ENCODE measurements around the gene ZNF780B. TPM values are rescaled to one million over a fixed set of nuclear protein-coding genes. Genes with fewer than 3 reads are reported as not detected.

The ZNF780B gene
- total and polyA plus RNA-seq, 4 experiments from 2014 or later, result 4.6 to 66.2 (median 36.3) TPM

DNA sequence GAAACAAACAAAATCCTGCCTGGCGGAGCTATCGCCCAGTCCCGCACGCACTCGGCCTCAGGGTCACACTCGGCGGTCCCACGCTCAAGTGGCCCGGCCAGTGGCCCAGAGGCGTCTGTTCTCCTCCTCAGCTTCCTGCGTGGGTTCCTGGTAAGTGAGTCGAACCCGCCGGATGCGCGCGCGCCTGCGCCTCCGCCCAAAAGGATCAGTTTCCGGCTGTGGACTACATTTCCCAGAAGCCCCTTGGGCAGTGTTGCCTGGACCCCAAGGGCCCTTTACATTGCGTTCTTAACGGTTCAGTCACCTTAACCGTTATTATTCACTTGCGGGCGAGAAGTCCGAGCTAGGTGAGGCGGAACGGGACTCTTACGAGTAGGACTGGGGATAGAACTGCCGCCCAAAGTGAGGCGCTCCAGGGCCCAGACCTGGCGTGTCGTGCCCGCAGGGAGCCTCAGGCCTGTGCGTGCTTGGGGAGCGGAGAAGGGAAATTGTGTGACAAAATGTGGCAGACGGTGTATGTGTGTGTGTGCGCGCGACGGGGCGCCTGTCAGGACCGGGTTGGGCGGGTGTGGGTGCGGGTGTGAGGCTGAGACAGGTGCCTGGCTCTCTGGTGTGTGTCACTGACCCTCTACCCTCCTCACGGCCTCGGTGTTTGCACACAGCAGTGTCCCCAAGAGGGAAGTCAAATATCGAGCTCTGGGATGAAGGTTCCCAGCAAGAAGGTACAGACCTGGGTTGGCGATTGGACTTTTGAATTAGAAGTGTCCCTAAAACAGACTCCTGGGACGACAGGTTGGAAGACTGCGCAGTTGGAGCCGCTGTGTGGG, 59.0 kb downstream of the ZNF780B start, which contains the start of gene ZNF546:
TSS of gene ZNF546 (plus strand) at position 250 of the 827 bp plus-strand sequence. CDS start 1,267 bp downstream, outside the sequence.
- peaks cover 26 to 53% (median 36%) of the 10 kb centered on the region in 4 donors for H3K4me1 Mint-ChIP-seq
- ChIA-PET POLR2A (ENCODE audit: partially characterized antibody) (interaction anchor here (0.9 to 3.4 kb wide), 16 partner anchors 9 to 606 kb away, joined by 3 to 46 read pairs (median 4); partner anchors contain the start of genes DYRK1B, FBL, PSMC4 and RPS16), CTCF (ENCODE audit: partially characterized antibody) (interaction anchor here (3.2 kb wide), 1 partner anchor 26 kb away, joined by 30 read pairs; the partner anchor contains the start of gene PSMC4)
- DNase-seq, result peak; percentile 87 to 93 (median 90)
- H3K4me3 Mint-ChIP-seq, result peak within 1 kb of the TSS; percentile 93 to 100 (median 99)
- peak within 1 kb of the TSS; percentile 82 for H3K27ac ChIP-seq (ENCODE audit: low read depth, low read length)
- no peaks in the 10 kb centered on the region for H3K27me3 Mint-ChIP-seq
- H3K4me1 ChIP-seq (ENCODE audit: insufficient read depth, low read length), result peaks cover 19% of the 10 kb centered on the region
- H3K27ac Mint-ChIP-seq, result peak within 1 kb of the TSS; percentile 79 to 98 (median 96)
- peak within 1 kb of the TSS; percentile 98 to 99 for H3K4me3 ChIP-seq (ENCODE audit: low read length in 2 of 2)
- intact Hi-C loops (cut with micrococcal nuclease), result loop anchor here (1.0 to 2.0 kb wide), 3 partner anchors 26 to 93 kb away; partner anchors contain the start of genes PSMC4 and ZNF780A
- H3K27me3 ChIP-seq (ENCODE audit: insufficient read depth, low read length), result no peaks in the 10 kb centered on the region
- no peaks in the 10 kb centered on the region for H3K36me3 ChIP-seq (ENCODE audit: insufficient read depth, low read length)
- H3K36me3 Mint-ChIP-seq, result peaks cover 6 to 14% of the 10 kb centered on the region in 2 donors
- H3K9me3 Mint-ChIP-seq, result peaks cover 0 to 11% (median 0%) of the 10 kb centered on the region in 8 donors
- H3K9me3 ChIP-seq (ENCODE audit: control insufficient read depth in 1 of 2, low read length in 2 of 2), result peaks cover 0 to 4% of the 10 kb centered on the region in 2 donors

DNA sequence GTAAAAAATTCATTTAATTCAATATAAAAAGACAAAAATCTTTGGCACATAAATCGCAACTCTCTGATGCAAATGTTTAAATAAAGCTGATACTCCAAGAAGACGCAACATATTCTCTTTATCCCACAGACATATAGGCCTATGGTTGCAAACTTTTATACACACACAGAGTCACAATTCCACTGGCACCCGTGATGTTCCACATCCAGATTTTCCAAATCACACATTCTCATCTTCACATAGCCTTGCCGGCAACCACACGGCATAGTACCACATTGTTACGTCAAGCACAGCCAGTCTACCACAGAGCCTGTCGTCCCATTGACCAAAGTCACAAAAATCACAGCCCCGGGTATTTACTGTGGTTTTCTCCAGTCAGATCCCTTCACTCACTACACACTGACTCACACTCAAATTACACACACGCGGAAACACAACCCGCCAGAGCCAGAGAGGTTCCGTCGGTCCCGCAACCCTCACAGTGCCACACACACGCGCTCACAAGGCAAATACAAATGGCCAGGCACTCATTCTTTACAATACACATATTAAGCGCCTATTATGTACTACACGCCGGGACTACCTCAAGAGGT, 59.7 kb downstream of the ZNF780B start:
- H3K27me3 ChIP-seq (ENCODE audit: insufficient read depth, low read length), result no peaks in the 10 kb centered on the region
- peak in 1 of 5 donors; percentile 83 for DNase-seq
- H3K27ac ChIP-seq (ENCODE audit: low read depth, low read length), result peak overlapping the region; percentile 82
- H3K36me3 ChIP-seq (ENCODE audit: insufficient read depth, low read length), result no peaks in the 10 kb centered on the region
- intact Hi-C loops (cut with micrococcal nuclease), result loop anchor here (1.0 to 2.0 kb wide), 3 partner anchors 25 to 94 kb away; partner anchors contain the start of genes PSMC4 and ZNF780A
- H3K4me1 ChIP-seq (ENCODE audit: insufficient read depth, low read length), result peaks cover 19% of the 10 kb centered on the region
- Mint-ChIP-seq H3K27me3 (no peaks in the 10 kb centered on the region), H3K36me3 (peaks cover 6 to 14% of the 10 kb centered on the region in 2 donors), H3K4me1 (peaks cover 28 to 59% (median 38%) of the 10 kb centered on the region in 4 donors), H3K4me3 (peak overlapping the region; percentile 93 to 100 (median 99)), H3K9me3 (peaks cover 0 to 11% (median 0%) of the 10 kb centered on the region in 8 donors), H3K27ac (peak overlapping the region; percentile 79 to 98 (median 96))
- ChIA-PET CTCF (ENCODE audit: partially characterized antibody) (interaction anchor here (3.2 kb wide), 1 partner anchor 26 kb away, joined by 30 read pairs; the partner anchor contains the start of gene PSMC4), POLR2A (ENCODE audit: partially characterized antibody) (interaction anchor here (0.9 to 3.4 kb wide), 14 partner anchors 9 to 607 kb away, joined by 3 to 46 read pairs (median 4); partner anchors contain the start of genes DYRK1B, FBL, PSMC4 and ZNF780A)
- peaks cover 0 to 4% of the 10 kb centered on the region in 2 donors for H3K9me3 ChIP-seq (ENCODE audit: control insufficient read depth in 1 of 2, low read length in 2 of 2)
- H3K4me3 ChIP-seq (ENCODE audit: low read length in 2 of 2), result peak overlapping the region; percentile 98 to 99

DNA sequence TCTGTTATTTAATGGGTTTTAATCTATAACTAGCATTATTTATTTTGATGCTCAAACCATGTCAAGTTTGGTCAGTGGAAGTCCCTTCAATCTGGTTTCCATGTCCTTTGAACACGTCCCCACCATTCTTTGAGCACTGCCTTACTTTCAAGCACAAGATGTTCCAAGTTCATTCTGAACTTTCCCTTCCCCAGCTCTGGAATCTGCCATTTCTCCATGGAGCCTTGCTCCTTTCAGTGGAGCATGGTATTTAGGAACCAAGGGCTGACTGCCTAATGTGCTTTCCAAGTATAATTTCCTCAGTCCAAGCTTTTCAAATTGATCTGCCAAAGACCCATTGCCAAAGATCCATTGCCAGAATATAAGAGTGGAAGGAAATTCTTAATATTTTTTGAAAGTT, 60.2 kb downstream of the ZNF780B start:
- Mint-ChIP-seq H3K4me3 (peak overlapping the region; percentile 57 to 100 (median 86)), H3K36me3 (peaks cover 6 to 17% of the 10 kb centered on the region in 2 donors), H3K9me3 (peaks cover 0 to 11% (median 0%) of the 10 kb centered on the region in 8 donors), H3K4me1 (peaks cover 31 to 64% (median 42%) of the 10 kb centered on the region in 4 donors), H3K27ac (peak overlapping the region in 4 of 7 donors; percentile 32 to 98 (median 74)), H3K27me3 (no peaks in the 10 kb centered on the region)
- Histone ChIP-seq H3K9me3 (ENCODE audit: control insufficient read depth in 1 of 2, low read length in 2 of 2) (peaks cover 0 to 4% of the 10 kb centered on the region in 2 donors), H3K4me3 (ENCODE audit: low read length in 2 of 2) (no peak overlapping the region), H3K27ac (ENCODE audit: low read depth, low read length) (no peak overlapping the region), H3K27me3 (ENCODE audit: insufficient read depth, low read length) (no peaks in the 10 kb centered on the region), H3K4me1 (ENCODE audit: insufficient read depth, low read length) (peaks cover 19% of the 10 kb centered on the region), H3K36me3 (ENCODE audit: insufficient read depth, low read length) (no peaks in the 10 kb centered on the region)
- ChIA-PET CTCF (ENCODE audit: partially characterized antibody) (interaction anchor here (3.2 kb wide), 1 partner anchor 25 kb away, joined by 30 read pairs; the partner anchor contains the start of gene PSMC4), POLR2A (ENCODE audit: partially characterized antibody) (interaction anchor here (1.1 to 3.4 kb wide), 6 partner anchors 11 to 162 kb away, joined by 3 to 46 read pairs (median 12); partner anchors contain the start of genes DYRK1B, FBL, PSMC4 and ZNF780B)
- intact Hi-C loops (cut with micrococcal nuclease), result loop anchor here (1.0 to 2.0 kb wide), 3 partner anchors 24 to 95 kb away; partner anchors contain the start of genes PSMC4 and ZNF780A
- DNase-seq, result no peak

DNA sequence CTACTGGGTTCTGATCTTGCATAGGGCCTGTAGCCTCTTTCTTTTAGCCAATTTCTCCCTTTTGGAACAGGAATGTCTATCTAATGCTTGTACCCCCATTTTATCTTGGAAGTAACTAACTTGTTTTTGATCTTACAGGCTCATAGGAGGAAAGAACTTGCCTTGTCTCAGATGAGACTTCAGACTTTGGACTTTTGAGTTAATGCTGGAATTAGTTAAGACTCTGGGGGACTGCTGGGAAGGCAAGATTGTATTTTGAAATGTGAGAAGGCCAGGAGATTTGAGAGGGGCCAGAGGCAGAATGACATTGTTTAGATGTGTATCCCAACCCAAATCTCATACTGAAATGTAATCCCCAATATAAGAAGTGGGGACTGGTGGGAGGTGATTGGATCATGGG, 61.7 kb downstream of the ZNF780B start:
- H3K27me3 ChIP-seq (ENCODE audit: insufficient read depth, low read length), result no peaks in the 10 kb centered on the region
- peaks cover 19% of the 10 kb centered on the region for H3K4me1 ChIP-seq (ENCODE audit: insufficient read depth, low read length)
- peaks cover 39 to 72% (median 51%) of the 10 kb centered on the region in 4 donors for H3K4me1 Mint-ChIP-seq
- no peak overlapping the region for H3K4me3 ChIP-seq (ENCODE audit: low read length in 2 of 2)
- intact Hi-C loops (cut with micrococcal nuclease), result no loop called here
- H3K27ac Mint-ChIP-seq, result no peak overlapping the region
- ChIA-PET CTCF (ENCODE audit: partially characterized antibody) (no interaction called here), POLR2A (ENCODE audit: partially characterized antibody) (interaction anchor here (1.3 kb wide), 1 partner anchor 14 kb away, joined by 4 read pairs; no protein-coding TSS in a partner anchor)
- no peak overlapping the region for H3K27ac ChIP-seq (ENCODE audit: low read depth, low read length)
- H3K9me3 ChIP-seq (ENCODE audit: control insufficient read depth in 1 of 2, low read length in 2 of 2), result peaks cover 0 to 4% of the 10 kb centered on the region in 2 donors
- no peaks in the 10 kb centered on the region for H3K27me3 Mint-ChIP-seq
- peaks cover 6 to 20% of the 10 kb centered on the region in 2 donors for H3K36me3 Mint-ChIP-seq
- no peak overlapping the region for H3K4me3 Mint-ChIP-seq
- no peaks in the 10 kb centered on the region for H3K36me3 ChIP-seq (ENCODE audit: insufficient read depth, low read length)
- peaks cover 0 to 11% (median 0%) of the 10 kb centered on the region in 8 donors for H3K9me3 Mint-ChIP-seq
- DNase-seq, result no peak

DNA sequence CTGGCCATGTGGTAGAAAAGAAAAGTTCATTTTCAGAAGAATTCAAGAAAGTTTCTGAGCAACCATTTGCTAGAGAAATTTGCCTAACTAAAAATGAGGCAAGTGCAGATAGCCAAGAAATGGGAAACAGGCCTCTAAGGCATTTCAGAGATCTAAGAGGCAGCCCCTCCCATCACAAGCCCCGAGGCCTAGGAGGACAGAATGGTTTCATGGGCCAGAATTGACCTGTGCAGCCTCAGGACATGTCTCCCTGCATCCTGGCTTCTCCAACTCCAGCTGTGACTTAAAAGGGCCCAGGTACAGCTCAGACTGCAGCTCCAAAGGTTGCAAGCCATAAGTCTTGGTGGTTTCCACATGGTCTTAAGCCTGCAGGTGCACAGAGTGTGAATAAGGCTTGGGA, 62.4 kb downstream of the ZNF780B start:
- H3K27me3 Mint-ChIP-seq, result no peaks in the 10 kb centered on the region
- ChIA-PET CTCF (ENCODE audit: partially characterized antibody) (interaction anchor here (1.3 kb wide), 1 partner anchor 23 kb away, joined by 3 read pairs; the partner anchor contains the start of gene PSMC4), POLR2A (ENCODE audit: partially characterized antibody) (interaction anchor here (1.3 kb wide), 1 partner anchor 13 kb away, joined by 4 read pairs; no protein-coding TSS in a partner anchor)
- H3K36me3 Mint-ChIP-seq, result peaks cover 9 to 22% of the 10 kb centered on the region in 2 donors
- Histone ChIP-seq H3K4me3 (ENCODE audit: low read length in 2 of 2) (no peak overlapping the region), H3K27ac (ENCODE audit: low read depth, low read length) (no peak overlapping the region), H3K4me1 (ENCODE audit: insufficient read depth, low read length) (peaks cover 19% of the 10 kb centered on the region), H3K9me3 (ENCODE audit: control insufficient read depth in 1 of 2, low read length in 2 of 2) (peaks cover 0 to 4% of the 10 kb centered on the region in 2 donors), H3K36me3 (ENCODE audit: insufficient read depth, low read length) (no peaks in the 10 kb centered on the region), H3K27me3 (ENCODE audit: insufficient read depth, low read length) (no peaks in the 10 kb centered on the region)
- H3K9me3 Mint-ChIP-seq, result peaks cover 0 to 11% (median 0%) of the 10 kb centered on the region in 8 donors
- no peak for DNase-seq
- H3K27ac Mint-ChIP-seq, result no peak overlapping the region
- H3K4me1 Mint-ChIP-seq, result peaks cover 42 to 72% (median 54%) of the 10 kb centered on the region in 4 donors
- intact Hi-C loops (cut with micrococcal nuclease), result no loop called here
- no peak overlapping the region for H3K4me3 Mint-ChIP-seq

DNA sequence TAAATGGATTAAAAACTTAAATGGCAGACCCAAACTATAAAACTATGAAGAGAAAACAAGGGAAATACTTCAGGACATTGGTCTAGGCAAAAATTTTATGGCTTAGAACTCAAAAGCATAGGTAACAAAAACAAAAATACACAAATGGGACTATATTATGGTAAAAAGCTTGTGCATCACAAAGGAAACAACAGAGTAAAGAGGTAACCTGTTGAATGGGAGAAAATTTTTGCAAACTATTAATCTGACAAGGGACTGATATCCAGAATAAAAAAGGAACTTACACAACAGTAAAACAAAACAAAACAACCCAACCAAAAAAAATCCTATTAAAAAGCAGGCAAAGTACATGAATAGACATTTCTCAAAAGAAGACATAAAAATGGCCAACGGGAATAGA, 68.4 kb downstream of the ZNF780B start:
- Mint-ChIP-seq H3K36me3 (peaks cover 42 to 45% of the 10 kb centered on the region in 2 donors), H3K4me3 (no peak overlapping the region), H3K27me3 (no peaks in the 10 kb centered on the region), H3K9me3 (peaks cover 0 to 42% (median 37%) of the 10 kb centered on the region in 8 donors), H3K27ac (no peak overlapping the region), H3K4me1 (peaks cover 20 to 37% (median 25%) of the 10 kb centered on the region in 4 donors)
- DNase-seq, result no peak
- H3K36me3 ChIP-seq (ENCODE audit: insufficient read depth, low read length), result no peaks in the 10 kb centered on the region
- CTCF ChIA-PET (ENCODE audit: partially characterized antibody), result interaction anchor here (1.7 kb wide), 1 partner anchor 17 kb away, joined by 5 read pairs; the partner anchor contains the start of gene PSMC4
- no peaks in the 10 kb centered on the region for H3K27me3 ChIP-seq (ENCODE audit: insufficient read depth, low read length)
- intact Hi-C loops (cut with micrococcal nuclease), result no loop called here
- POLR2A ChIA-PET (ENCODE audit: partially characterized antibody), result no interaction called here
- no peak overlapping the region for H3K4me3 ChIP-seq (ENCODE audit: low read length in 2 of 2)
- H3K4me1 ChIP-seq (ENCODE audit: insufficient read depth, low read length), result no peaks in the 10 kb centered on the region
- H3K9me3 ChIP-seq (ENCODE audit: control insufficient read depth in 1 of 2, low read length in 2 of 2), result peaks cover 0 to 6% of the 10 kb centered on the region in 2 donors
- H3K27ac ChIP-seq (ENCODE audit: low read depth, low read length), result no peak overlapping the region
